Ovary (tissue), 3 donors: ENCODE measurements around the gene EHHADH.

Experiments used
- EP300 ChIP-seq: sonication (generic); formaldehyde crosslinking; IDR thresholded peaks from one replicate; pipeline ENCODE4 v1.6.1; 2017; ENCODE audit warnings: antibody characterized with exemption
- POLR2A ChIP-seq: fragments of 450-650 bp; IDR thresholded peaks from one replicate; pipeline ENCODE4 v1.6.1; 2017; ENCODE audit warnings: antibody characterized with exemption, mild to moderate bottlenecking, moderate library complexity
- TF ChIP-seq, protein P1 (sequence below), 3 donors: fragments of 450-650 bp in 2 of 3; fragments of 200-600 bp in 1 of 3; IDR thresholded peaks; one replicate each; pipeline versions ENCODE4 v1.5.1 to v1.8.0; 2016 to 2022; ENCODE audit warnings: antibody characterized with exemption in 3 of 3, mild to moderate bottlenecking in 1 of 3
- donor health status: DM: no; HTN: no; CAD: no.

- TF ChIP-seq, protein P1, sequence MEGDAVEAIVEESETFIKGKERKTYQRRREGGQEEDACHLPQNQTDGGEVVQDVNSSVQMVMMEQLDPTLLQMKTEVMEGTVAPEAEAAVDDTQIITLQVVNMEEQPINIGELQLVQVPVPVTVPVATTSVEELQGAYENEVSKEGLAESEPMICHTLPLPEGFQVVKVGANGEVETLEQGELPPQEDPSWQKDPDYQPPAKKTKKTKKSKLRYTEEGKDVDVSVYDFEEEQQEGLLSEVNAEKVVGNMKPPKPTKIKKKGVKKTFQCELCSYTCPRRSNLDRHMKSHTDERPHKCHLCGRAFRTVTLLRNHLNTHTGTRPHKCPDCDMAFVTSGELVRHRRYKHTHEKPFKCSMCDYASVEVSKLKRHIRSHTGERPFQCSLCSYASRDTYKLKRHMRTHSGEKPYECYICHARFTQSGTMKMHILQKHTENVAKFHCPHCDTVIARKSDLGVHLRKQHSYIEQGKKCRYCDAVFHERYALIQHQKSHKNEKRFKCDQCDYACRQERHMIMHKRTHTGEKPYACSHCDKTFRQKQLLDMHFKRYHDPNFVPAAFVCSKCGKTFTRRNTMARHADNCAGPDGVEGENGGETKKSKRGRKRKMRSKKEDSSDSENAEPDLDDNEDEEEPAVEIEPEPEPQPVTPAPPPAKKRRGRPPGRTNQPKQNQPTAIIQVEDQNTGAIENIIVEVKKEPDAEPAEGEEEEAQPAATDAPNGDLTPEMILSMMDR (IDR thresholded peaks at IDR 0.05), result no peak
- TF ChIP-seq POLR2A (no peak), EP300 (no peak)
Measured at GRCh38 chr3:185257334-185257733, 3.5 kb upstream of the EHHADH start.
